GM19452 (cell line): ENCODE measurements around the gene ANKH.

ENCODE experiments used
- ATAC-seq: cut with Tn5 transposase; IDR thresholded peaks from one replicate; pipeline ENCODE4 v1.9.1; 2021; ENCODE audit not compliant: unreplicated experiment

The ANKH gene

DNA sequence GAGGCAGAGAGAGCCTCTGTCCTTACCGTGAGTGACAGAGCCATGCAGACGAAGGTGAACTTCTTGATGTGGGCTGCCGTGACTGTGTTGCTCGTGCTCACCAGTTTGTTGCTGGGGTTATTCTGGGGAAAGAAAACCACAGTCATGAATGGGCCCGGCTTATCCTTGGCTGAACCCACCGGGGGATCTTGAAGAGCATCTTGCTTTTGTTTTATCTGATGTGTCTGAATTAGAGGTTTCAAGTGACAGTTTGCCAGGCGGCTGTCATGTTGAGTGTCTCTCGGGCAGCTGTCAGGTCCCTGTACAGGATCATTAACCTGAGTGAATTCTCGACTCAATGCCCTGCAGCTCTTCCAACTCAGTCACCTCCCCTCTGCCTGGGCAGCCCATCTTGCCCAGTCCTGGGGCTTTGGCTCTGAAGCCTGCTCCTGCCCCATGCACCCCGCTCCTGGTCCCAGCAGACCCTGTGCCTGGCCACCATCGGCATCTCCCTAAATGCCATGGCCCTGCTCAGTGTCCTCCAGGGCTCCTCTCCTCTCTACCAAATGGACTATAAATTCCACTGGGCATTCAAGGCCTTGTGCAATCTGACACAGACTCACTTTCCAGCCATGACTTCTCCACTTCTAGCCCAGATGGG, 129.7 kb downstream of the ANKH start:
- no peak for ATAC-seq

DNA sequence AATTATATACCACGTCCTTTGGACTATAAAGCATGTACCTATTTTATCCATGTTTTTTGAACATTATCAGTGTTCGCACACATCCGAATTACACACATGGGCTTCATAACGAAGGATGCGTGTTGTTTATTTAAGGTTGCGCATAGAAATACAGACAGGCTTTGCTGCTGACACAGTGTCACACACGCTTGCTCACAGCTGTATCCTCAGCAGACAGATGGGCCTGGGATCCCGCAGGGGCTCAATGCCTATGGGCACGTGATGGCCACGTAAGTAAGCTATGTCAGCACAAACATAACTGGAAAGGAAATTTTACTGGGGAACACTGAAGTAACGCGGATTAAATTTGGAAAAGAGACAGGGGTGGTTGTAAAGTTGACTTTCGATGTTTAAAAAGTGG, 130.4 kb downstream of the ANKH start:
- no peak for ATAC-seq

DNA sequence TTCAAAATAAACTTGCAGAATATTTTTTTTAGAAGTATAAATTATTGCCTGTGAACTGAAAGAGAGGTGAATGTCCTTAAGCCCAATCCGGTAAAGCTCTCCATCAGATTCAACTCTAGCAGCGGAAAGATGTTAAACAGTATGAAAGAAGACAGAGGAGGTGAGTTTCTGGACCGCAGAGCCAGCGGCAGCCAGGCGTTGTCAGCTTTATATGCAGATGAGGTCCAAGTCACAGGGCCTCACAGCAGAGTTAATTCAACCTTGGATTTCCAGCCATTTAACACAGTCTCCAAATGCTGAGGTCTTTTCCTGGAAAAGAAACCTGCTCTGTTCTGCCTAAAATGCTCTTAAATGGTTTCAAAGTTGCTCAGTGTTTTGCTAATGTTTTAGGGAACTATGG, 131.6 kb downstream of the ANKH start:
- ATAC-seq, result no peak

DNA sequence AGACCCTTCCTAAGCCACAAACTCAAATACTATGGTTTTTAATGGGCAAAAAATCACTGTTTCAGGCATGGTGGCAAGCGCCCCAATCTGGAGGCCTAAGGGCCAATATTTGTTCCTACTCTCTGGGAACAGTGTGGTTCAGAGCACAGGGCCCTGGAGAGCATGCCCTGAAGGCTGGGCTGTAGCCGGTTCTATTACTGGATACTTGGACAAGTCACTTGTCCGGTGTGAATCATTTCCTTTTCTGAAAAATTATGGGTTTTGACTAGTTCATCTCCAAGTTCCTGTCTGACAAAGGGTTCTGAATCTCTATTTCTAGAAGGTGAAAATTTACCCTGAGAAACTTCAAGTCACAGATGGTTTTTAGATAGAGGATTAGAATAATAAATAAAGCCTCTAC, 132.0 kb downstream of the ANKH start:
- ATAC-seq, result no peak

DNA sequence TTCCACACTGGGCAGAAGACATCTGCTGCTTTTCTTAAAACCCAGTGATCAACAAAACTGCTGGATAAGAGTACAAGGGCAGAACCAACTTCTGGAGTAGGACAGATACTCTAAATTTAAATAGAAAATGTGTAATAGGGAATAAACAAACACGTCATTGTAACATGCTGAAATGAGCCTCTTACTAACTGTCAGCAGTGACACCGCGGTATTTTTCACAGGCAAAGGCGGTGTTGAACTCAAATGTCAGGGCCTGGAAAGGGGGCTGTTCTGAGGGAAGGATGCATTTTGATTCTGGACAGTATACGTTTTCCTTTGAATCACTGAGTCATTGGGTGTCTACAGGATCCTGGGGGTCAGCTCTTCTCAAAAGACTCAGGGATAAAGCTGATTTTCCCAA, 133.5 kb downstream of the ANKH start:
- no peak for ATAC-seq

DNA sequence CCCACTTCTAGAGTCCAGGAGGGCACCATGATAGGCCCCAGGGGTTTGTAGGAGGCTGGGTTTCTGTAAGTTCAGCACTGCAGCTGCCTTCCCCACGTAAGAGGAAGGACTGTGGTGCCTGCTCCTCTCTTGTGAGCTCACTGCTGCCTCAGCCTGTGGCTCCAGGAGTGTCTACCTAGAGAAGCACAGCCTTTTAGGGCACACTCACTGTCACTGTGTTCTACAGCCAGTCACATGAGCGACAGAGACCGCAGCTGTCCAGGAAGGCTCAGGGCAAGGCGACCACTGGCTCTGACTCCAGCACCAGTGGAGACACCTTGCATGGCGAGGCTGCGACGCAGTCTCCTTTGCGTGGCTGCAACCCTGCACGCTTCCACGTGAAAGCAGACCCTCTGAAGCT, 134.3 kb downstream of the ANKH start:
- no peak for ATAC-seq

DNA sequence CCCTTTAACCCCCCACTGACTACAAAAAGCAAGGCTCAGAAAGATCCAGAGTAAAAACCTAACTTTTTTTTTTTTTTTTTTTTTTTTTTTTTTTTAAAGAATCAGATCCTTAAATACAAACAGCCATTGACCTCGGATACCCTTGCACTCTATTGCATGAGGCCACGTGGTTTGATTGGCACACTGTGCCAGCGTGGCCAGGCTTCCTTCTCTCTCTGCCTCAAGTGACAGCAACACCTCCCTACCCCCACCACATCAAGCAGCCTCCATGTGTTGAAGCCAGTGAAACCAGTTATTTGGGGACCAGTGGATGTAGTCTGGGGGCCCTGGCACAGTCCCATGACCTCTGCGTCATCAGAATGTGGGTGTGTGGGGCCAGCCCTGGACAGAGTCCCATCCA, 135.6 kb downstream of the ANKH start:
- ATAC-seq, result no peak

DNA sequence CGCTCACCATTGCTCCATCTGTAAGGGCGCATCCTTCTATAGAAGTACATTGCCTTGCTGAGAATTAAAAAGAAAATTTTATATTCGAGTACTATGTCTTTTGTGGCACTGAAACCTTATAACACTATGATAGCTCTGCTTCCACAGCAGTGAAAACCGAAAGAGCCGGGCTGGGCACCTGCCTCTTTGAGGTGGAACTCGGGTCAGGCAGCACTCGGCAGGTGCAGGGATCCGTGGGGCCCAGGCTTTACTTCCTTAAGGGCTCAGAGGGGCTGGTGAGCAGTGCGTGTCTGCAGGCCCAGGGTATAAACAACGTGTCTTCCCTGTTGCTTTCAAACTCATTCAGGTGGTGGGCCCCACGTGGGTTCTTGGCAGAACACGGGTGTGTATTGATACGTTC, 137.2 kb downstream of the ANKH start:
- ATAC-seq, result no peak

DNA sequence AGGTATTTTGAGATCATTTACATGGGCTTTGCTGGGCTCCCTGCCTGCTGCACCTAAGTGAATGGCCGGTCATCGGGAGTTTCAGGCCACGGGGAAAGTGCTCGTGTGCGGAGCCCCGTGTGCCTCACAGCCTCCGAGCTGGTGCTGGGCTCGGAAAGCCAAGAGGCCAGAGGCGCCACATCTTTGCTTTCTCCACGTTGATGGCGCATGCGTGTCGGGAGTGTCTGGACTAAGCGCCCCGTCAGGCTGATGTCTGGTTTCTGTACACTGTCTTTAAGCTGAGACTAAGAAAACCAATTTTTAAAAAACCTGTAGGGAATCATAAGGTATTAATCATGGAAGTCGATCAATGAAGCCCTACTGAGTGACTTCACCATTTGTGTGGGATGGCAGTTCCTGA, 137.9 kb downstream of the ANKH start:
- no peak for ATAC-seq

DNA sequence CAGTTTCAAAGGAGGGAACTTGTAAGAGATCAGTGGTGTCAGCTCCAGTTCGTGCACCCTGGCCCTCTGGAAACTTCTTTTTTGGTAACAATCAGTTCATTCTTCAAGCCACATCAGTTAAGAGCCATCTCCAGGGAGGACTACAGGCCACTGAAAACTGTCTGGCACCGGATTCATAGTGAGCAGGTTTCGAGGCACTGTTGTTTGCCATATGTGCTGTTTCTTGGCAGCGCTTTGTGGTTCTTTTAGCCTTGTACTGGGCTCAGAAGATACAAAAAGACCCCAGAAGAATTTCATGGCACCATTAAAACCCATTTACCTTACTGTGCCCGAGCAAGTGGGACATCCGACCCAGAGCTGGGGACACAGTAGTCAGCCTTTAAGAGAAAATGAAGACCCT, 138.6 kb downstream of the ANKH start:
- ATAC-seq, result no peak

DNA sequence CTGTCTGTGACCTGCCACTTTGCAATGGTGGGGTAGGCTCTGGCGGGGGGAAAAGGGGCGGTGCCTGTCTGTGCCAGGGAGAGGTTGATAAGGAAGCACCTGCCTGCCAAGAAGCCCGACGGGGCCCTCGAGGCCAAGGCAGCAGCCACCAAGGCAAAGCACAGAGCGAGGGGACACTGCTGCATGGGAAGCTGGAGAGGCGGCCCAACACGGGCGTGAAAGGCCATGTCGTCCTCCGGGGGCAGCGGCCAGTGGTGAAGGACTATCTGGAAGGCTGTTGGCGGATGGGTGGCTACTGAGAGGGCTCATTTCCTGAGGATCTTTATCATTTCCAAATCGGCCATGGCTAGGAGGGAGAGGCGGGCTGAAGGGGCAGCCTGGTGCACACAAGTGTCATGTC, 140.7 kb downstream of the ANKH start:
- ATAC-seq, result no peak

DNA sequence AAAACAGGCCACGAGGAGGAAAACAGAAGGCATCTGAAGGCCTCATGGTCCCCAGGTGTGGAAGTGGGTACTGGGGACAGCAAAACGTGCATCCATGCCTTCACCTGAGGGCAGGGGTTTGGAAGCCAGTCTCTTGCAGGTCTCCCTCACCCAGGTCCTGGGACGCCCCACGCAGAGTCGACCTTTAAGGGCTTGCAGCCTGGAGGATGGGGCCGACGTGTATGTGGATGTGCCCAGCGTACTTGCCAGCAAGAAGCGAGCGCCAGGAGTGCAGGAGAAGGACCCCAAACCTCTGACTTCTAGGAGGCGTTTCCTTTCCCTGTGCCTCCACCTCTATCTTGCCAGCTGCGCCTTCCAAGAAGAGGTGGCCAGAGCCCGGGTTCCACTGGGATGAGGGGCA, 141.1 kb downstream of the ANKH start:
- ATAC-seq, result no peak

DNA sequence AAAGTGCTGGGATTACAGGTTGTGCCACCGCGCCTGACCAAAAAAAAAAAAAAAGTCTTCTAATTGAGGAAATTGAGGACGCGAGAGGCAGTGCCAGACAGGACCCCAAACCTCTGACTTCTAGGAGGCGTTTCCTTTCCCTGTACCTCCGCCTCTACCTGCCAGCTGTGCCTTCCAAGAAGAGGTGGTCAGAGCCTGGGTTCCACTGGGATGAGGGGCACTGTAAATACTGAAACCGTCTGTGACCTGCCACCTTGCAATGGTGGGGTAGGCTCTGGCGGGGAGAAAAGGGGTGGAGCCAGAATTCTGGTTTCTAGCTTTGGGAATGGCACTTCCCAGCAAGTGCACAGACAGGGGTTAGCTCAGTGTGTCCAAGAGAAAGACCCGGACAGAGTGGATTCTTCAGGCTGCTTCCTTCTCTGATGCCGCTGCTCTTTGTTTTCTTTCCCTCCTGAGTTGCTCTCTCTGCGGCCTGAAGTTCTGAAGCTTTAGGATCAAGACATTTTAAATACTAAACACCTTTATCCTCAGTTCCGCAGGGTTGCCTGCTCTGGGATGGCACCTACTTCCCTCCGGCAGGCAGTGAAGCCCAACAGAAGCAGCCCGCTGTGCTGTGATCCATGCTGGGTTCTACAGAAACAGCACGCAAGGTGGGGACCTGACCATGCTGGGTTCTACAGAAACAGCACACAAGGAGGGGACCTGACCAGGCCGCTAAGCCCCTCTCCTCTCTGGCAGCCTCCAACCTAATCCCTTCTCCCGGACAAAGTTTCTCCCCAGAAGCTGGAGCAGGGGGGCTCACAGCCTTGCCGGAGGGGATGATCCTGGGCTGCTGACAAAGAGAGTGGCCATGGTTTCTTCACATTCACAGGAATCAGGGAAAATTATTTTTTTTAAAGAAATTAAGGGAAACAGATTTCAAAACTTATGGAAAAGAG, 141.9 kb downstream of the ANKH start:
- ATAC-seq, result no peak

DNA sequence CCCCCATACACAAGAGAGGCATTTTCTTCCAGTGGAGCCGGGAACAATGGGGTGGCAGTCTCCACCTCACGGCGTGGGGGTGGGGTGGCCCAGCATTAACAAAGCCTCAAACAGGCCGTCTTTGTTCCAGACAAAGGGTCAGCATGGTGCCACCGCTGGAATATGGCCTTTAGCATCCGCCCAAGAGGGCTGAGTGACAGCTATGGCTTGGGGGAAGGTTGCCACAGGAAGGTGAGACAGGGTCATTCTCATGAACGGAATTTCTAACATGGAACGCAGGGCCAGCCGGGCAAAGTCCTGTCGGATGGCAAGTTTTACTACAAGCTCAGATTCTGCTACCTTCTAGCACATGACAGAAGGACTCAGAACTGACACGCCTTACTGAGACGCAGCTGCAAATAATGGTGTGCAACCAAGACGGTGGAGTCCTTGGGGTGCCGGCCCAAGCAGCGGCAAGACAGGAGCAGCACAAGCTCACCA, 143.1 kb downstream of the ANKH start:
- ATAC-seq, result no peak

DNA sequence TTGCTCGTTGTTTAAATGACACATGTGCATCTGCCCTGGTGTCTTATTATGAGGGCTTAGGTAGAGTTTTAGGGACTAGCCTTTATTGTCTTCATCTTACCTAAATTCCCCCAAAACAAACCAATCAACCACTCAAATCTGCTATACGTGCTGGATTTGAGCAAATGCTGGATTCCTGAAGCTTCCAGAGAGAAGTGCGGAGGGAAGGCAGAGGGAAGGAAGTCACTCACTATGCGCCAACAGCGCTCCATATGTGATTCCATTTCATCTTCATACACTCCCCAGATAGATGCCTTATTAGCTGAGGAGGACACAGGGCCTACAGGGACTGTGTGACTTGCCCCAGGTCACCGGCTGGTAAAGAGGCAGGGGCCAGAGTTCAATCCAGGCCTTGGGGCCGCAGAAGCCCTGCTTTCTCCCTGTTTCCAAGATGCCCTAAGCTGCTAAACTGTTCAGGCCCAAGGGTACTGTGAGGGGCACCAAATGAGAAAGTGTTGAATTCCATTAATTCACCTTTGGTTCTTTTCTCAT, 143.6 kb downstream of the ANKH start:
- no peak for ATAC-seq

DNA sequence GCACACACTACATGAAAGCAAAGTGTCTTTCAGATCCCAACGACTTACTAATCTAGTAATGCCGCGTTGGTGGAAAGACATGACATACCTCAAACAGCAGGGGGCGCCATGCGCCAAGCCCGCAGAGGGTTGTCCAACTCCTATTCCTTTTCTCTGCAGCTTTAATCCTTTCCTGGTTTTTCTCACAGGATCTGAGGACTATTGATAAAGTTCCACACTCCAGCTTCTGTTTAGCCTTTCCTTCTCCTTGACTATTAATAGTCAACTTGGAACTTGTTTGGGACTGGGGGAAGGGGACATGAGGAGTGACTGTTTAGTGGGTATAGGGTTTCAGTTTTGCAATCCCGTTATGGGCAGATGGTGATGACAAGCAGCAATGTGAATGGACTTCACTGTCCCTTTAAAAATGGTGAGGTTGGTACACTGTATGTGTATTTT, 144.1 kb downstream of the ANKH start:
- ATAC-seq, result peak; percentile 72

DNA sequence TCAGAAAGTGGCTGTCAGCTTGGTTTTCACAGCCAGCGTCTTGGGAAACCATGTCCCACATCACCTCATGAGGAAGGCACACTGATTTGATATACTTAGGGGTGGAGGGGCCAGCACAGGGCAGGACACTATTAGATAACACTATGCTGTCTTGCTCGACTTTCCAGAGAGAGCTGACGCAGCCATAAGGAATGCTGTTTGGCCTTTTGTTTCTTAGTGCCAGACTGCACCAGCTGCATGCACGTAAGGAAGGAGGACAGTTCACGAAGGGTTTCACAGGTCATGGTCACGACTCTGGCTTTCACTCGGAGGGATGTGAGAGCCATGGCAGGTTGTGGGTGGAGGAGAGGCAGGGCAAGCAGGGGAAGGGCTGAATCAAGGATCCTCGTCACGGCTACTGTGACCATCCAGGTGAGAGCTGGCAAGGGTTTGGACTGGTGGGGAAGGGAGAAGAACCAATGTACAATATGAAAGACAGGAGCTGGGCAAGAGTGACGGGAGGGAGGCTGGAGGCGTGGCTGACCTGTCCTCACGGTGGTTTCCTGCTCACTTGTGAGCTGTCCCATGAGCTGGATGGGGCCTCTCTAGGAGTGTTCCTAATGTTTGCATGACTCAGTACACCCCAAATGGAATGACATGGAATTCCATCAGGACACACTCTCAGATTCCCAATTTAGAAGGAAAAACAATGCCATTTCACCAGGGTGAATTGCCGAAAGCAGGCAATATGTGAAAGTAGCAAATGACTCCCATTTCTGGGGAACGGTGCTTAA, 145.3 kb downstream of the ANKH start:
- no peak for ATAC-seq

DNA sequence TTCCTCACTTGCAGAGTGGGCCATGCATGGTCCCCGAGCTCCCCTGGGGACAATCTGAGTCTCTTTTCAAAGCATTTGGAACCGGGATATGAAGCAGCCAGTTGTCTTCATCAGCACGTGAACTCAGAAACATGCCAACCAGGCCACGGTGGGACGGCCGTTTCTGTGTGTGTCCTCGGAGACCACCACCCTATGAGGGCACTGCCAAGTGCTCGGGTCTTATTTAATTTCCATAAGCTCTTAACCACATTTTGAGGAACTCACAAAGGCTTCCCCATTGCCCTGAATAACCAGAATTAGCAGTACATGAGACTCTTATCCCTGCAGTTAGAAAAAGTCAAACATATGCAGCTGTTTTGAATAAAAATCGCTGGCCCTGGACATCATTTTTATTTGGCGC, 146.9 kb downstream of the ANKH start:
- ATAC-seq, result no peak

DNA sequence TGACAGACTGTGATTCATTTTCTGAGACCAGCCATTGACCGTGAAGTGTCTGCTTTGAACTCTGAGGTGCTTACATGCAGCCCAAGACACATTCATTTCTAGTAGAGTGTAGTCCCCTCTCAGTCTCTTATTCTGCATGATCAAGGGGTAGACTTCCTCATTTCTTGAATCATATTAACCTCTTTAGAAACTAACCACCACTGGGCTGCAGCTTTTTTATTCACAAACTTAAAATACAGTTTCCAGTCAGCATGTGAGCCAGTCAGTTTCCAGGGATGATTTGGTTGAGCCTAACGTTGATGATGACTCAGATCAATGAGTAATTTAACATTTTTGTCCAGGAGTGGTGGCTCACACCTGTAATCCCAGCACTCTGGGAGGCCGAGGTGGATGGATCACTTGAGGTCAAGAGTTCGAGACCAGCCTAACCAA, 147.9 kb downstream of the ANKH start:
- ATAC-seq, result no peak

DNA sequence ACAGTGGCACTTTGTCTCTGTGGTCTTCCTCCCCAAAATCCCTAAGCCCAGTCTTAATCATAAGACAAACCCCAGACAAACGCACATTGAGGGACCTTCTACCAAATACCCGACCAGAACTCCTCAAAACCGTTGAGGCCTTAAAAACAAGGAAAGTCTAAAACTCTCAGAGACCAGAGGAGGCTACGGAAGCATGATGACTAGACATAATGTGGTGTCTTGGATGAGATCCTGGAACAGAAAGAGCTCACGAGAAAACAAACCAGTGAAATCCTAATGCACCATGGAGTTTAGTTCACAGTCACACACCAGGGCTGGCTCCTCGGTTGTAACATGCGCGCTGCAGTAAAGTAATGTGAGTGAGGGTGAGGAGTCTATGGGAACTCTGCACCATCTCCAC, 148.7 kb downstream of the ANKH start:
- no peak for ATAC-seq

DNA sequence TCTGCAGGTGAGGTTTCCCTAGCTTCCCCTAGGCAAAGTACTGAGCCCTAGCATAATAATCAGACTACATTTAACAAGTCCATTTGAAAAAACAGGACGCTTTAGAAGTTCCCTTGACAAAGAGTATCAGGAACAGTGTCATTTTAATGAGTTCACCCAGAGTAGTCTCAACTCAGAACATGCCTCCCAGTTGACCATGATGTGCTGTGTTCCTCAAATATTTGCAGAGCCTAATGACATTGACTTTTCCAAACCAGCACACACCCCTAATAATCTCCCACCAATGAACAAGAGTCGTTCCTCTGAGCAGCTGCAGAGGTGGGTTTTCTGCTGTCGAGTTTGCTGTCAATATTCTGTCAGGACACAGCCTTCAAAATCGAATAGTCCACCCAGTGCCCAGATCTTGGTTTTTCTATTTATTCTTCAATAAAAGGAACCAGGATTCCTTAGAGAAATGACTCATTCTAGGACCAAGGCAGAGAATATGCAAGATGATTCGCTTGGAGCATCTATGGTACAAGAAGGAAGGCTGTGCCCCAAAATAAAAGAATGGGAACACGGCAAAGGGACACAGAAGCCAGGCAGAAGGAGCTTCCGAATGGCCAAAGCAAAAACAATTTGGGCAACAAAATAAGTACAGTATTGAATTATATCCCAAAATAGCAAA, 149.5 kb downstream of the ANKH start:
- ATAC-seq, result no peak
